Renal pelvis (tissue), 4 donors: ENCODE measurements around the gene TNNT1. TPM values are rescaled to one million over a fixed set of nuclear protein-coding genes. Genes with fewer than 3 reads are reported as not detected.

Experiments
- DNase-seq: peaks from one replicate; pipeline ENCODE4 v3.0.0-alpha.2; 2013
- polyA plus RNA-seq, 3 donors: library from polyadenylated mRNA; unstranded; fragments of 120-200 nt; gene quantifications; one replicate each; pipeline ENCODE4 v1.2.1, GENCODE V29; 2013; ENCODE audit not compliant: insufficient read length in 3 of 3

TNNT1 gene
- polyA plus RNA-seq, 3 donors, result 4.6 to 6.7 (median 5.3) TPM

GRCh38 chr19:55146078-55146704 is 2.8 kb downstream of the TNNT1 start:
- no peak for DNase-seq

- DNase-seq, result no peak
Observed at GRCh38 chr19:55145232-55145631, 3.8 kb downstream of the TNNT1 start.

GRCh38 chr19:55141696-55142095 is 7.3 kb downstream of the TNNT1 start:
- no peak for DNase-seq

- DNase-seq, result no peak
Observed at GRCh38 chr19:55137915-55138314, 11.1 kb downstream of the TNNT1 start.

- no peak for DNase-seq
Observed at GRCh38 chr19:55136399-55137102, 12.5 kb downstream of the TNNT1 start.

- no peak for DNase-seq
Observed at GRCh38 chr19:55134736-55135135, 14.3 kb downstream of the TNNT1 start.

- DNase-seq, result no peak
Observed at GRCh38 chr19:55133639-55134444, 15.2 kb downstream of the TNNT1 start.

- no peak for DNase-seq
Observed at GRCh38 chr19:55132453-55133129, 16.4 kb downstream of the TNNT1 start.

GRCh38 chr19:55131421-55131820 is 17.6 kb downstream of the TNNT1 start:
- no peak for DNase-seq

- DNase-seq, result no peak
Observed at GRCh38 chr19:55119053-55119452, 30.0 kb downstream of the TNNT1 start.

GRCh38 chr19:55118401-55118991 is 30.5 kb downstream of the TNNT1 start:
- no peak for DNase-seq

GRCh38 chr19:55117663-55118391 is 31.2 kb downstream of the TNNT1 start:
- peak; percentile 99 for DNase-seq

GRCh38 chr19:55116859-55117662 is 31.9 kb downstream of the TNNT1 start, which contains the start of gene PPP1R12C:
TSS of gene PPP1R12C (minus strand) at chr19:55117637. CDS start at chr19:55117543, 94 bp downstream.
- DNase-seq, result no peak

- no peak for DNase-seq
Observed at GRCh38 chr19:55116232-55116858, 32.7 kb downstream of the TNNT1 start.

- no peak for DNase-seq
Observed at GRCh38 chr19:55115446-55116065, 33.5 kb downstream of the TNNT1 start.

- DNase-seq, result no peak
Observed at GRCh38 chr19:55114566-55115145, 34.4 kb downstream of the TNNT1 start.

- peak; percentile 94 for DNase-seq
Observed at GRCh38 chr19:55113570-55114039, 35.4 kb downstream of the TNNT1 start.

- no peak for DNase-seq
Observed at GRCh38 chr19:55112777-55113569, 36.0 kb downstream of the TNNT1 start.
